ENCODE data around the gene RHBDL1. TPM values are rescaled to one million over a fixed set of nuclear protein-coding genes. Genes with fewer than 3 reads are reported as not detected.

The RHBDL1 gene
- total and polyA plus RNA-seq, 9 of the 15 experiments (the other 6 are each of a cell fraction or from before 2014, with no cell fraction given), result 0.03 to 5.6 (median 1.3) TPM; not detected in 1

DNA sequence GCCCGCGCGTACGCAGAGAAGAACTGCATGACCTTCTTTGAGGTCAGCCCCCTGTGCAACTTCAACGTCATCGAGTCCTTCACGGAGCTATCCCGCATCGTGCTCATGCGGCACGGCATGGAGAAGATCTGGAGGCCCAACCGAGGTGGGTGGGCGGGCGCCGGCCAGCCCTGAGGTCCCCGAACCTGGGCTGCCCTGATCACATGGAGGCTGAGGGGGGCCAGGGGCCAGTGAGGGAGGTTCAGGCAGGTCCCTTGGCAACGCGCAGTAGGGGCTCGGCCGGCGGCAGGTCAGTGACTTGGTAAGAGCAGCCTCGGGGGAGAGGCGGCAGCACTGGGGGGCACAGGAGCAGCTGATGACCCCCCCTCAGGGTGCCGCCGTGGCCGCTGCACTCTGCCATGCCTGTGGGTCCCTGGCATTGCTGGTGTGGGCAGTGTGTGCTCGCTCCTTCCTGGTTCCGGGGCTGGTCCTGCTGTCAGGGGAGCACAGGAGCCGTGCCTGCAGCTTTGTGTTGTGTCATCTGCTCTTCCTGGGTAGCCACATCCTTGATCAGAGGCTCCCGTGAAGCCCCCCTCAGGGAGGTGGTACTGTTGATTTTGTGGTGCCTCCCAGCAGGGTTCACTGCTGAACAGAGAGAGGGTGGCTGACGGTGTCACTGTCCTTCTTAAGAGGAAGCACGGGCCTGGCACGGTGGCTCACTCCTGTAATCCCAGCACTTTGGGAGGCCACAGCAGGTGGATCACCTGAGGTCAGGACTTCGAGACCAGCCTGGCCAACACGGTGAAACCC, 49.3 kb upstream of the RHBDL1 start:
- Histone ChIP-seq H3K9ac (ENCODE audit: insufficient read depth in 1 of 2, low read depth in 2 of 2, low read length in 2 of 2) (peak overlapping the region in 1 of 2 experiments; percentile 14; a peak in 2 of 4 replicates), H3K4me3 (no peak overlapping the region), H3K27ac (ENCODE audit: extremely low read depth, low read depth, low read length) (peak overlapping the region; percentile 58; the same call in 2 of the 3 replicates), H2AFZ (ENCODE audit: low read depth, low read length) (no peak overlapping the region), H3K4me2 (ENCODE audit: insufficient read depth, low read length) (no peak overlapping the region), H3K9me3 (replicated peaks; ENCODE audit: control insufficient read depth, insufficient read depth, low read depth, low read length) (no peaks in the 10 kb centered on the region), H3K36me3 (ENCODE audit: control insufficient read depth, insufficient read depth, low read length) (peaks cover 23% of the 10 kb centered on the region; the same call in 2 of the 3 replicates), H3K9me1 (ENCODE audit: control insufficient read depth, insufficient read depth, low read length) (no peaks in the 10 kb centered on the region), H4K20me1 (replicated peaks; ENCODE audit: control insufficient read depth, insufficient read depth, low read length) (no peaks in the 10 kb centered on the region), H3K79me2 (ENCODE audit: control insufficient read depth, insufficient read depth, low read length) (peaks cover 17% of the 10 kb centered on the region; the same call in 2 of the 3 replicates), H3K4me1 (replicated peaks in 1 of 2; ENCODE audit: control insufficient read depth in 2 of 2, insufficient read depth in 2 of 2, low read length in 2 of 2) (peaks cover 40 to 95% of the 10 kb centered on the region in 2 experiments), H3K27me3 (ENCODE audit: control insufficient read depth in 2 of 2, insufficient read depth in 2 of 2, low read length in 2 of 2) (no peaks in the 10 kb centered on the region)
- ATAC-seq (no peak), FAIRE-seq (no peak), DNase-seq (ENCODE audit: extremely low read depth in 1 of 4, low spot score in 3 of 4) (no peak)
- TF ChIP-seq ZKSCAN1 (IDR thresholded peaks at IDR 0.05; ENCODE audit: low read depth, low read length) (0 out of 2 replicates have a peak, but pooled peaks have one; percentile 38), POLR2G (IDR thresholded peaks at IDR 0.05; ENCODE audit: low read depth, low read length) (no peak), ZNF57 (CRISPR knock-in tag; IDR thresholded peaks at IDR 0.05) (no peak)
- BruUV-seq (replicated peaks), result no TSS peak
- intact Hi-C loops (cut with micrococcal nuclease) (no loop called here), in situ Hi-C loops (cut with MboI) (no loop called here)
- ChIA-PET CTCF (ENCODE audit: low intra/inter-chr PET ratio) (no interaction called here), POLR2A (no interaction called here)
- 92% methylated on average over 22 of the region's 35 CpGs for WGBS (ENCODE audit: insufficient coverage, low coverage, missing lambda C conversion rate)

All from K562 (cell line).